Adrenal gland (tissue), 12 donors: ENCODE data around the gene CLIP4. TPM values are rescaled to one million over a fixed set of nuclear protein-coding genes. Genes with fewer than 3 reads are reported as not detected.
"Not testable (repeated sequence)": the region's sequence is repeated elsewhere in the genome, so short reads cannot be mapped to it uniquely, and the experiment has no call there.

Source experiments
- DNase-seq, 7 donors: peaks; one replicate each; pipeline ENCODE4 v3.0.0-alpha.2; 2019 to 2020
- H3K27ac ChIP-seq, 5 donors: fragments of 200-600 bp; sonication (generic) in 4 of 5; 1 replicate in 3 of 5; 2 replicates in 2 of 5; pipeline versions ENCODE4 v1.5.1 to v1.8.0; 2016 to 2020; ENCODE audit warnings: mild to moderate bottlenecking in 1 of 5
- H3K27me3 ChIP-seq: fragments of 200-600 bp; 2 replicates; pipeline ENCODE4 v1.8.0; 2021
- H3K36me3 ChIP-seq, 2 donors: fragments of 200-600 bp; replicated peaks in 1 of 2; 1 replicate in 1 of 2; 2 replicates in 1 of 2; pipeline versions ENCODE4 v1.5.1 to v1.8.0; 2018 to 2022
- H3K4me1 ChIP-seq, 2 donors: fragments of 200-600 bp; replicated peaks in 1 of 2; 1 replicate in 1 of 2; 2 replicates in 1 of 2; pipeline versions ENCODE4 v1.5.1 to v1.8.0; 2018 to 2021
- H3K4me3 ChIP-seq, 4 donors: fragments of 200-600 bp; sonication (generic) in 3 of 4; one replicate each; pipeline ENCODE4 v1.5.1; 2016 to 2018
- H3K9me3 ChIP-seq, 3 donors: fragments of 200-600 bp; sonication (generic) in 1 of 3; replicated peaks in 1 of 3; 1 replicate in 2 of 3; 2 replicates in 1 of 3; pipeline versions ENCODE4 v1.5.1 to v1.8.0; 2016 to 2021
- POLR2A ChIP-seq, 2 donors: fragments of 450-650 bp; IDR thresholded peaks; one replicate each; pipeline ENCODE4 v1.6.1; 2017; ENCODE audit warnings: antibody characterized with exemption in 2 of 2, mild to moderate bottlenecking in 2 of 2, moderate library complexity in 1 of 2
- WGBS, 4 donors: extraction: QIAGEN DNeasy Blood & Tissue Kit in 2 of 4; methylation state at CpG; one replicate each; pipeline versions ENCODE4 v1.1.5 to v1.1.7; 2013 to 2017; 5-methylcytosine and 5-hydroxymethylcytosine counted together
- intact Hi-C, 2 donors: fragments of 100-400 bp; cut with DNase I; formaldehyde crosslinking; loops; one replicate each; pipeline versions ENCODE4 v1.14.1 to v1.15.0; 2022 to 2023
- polyA plus RNA-seq, 3 donors: library from polyadenylated mRNA; stranded (reverse); fragments of 200-250 nt in 2 of 3; fragments of 350-450 nt in 1 of 3; fragmentation: Illumina TruSeq in 1 of 3; extraction: RNeasy Lipid Tissue Mini Kit (QIAGEN cat#74804) in 1 of 3; gene quantifications; one replicate each; pipeline ENCODE4 v1.2.3, GENCODE V29; 2013 to 2014
- total RNA-seq, 9 donors: library from RNA; depleted of rRNA in 4 of 9; stranded (reverse); fragments of >200 nt in 4 of 9; fragments of 120-200 nt in 1 of 9; fragmentation: NEBNext Ultra II Directional in 1 of 9; extraction: Animal tissue kit (Norgen Biotek cat#: 25700) in 1 of 9; gene quantifications; one replicate each; pipeline versions ENCODE4 v1.1.0 to v1.2.4, GENCODE V29; 2013 to 2023
- TF ChIP-seq, protein P1 (sequence below), 6 experiments: fragments of 450-650 bp in 4 of 6; fragments of 200-600 bp in 2 of 6; sonication (generic) in 1 of 6; IDR thresholded peaks; 1 replicate in 5 of 6; 2 replicates in 1 of 6; pipeline versions ENCODE4 v1.5.1 to v1.8.0; 2016 to 2021; ENCODE audit warnings: antibody characterized with exemption in 6 of 6, mild to moderate bottlenecking in 2 of 6, moderate library complexity in 1 of 6
- donor health status: healthy with polysubstance abuse.
- donor health status: Bipolar disorder and iron deficiency.
- donor health status: DM: yes; HTN: yes; CAD: no.
- donor health status: DM: no; HTN: no; CAD: no.
- donor health status: DM: no; HTN: no; CAD: no.
- donor health status: DM: yes; HTN: yes; CAD: no.

Gene CLIP4
- total and polyA plus RNA-seq, 12 donors, result 6.1 to 30.5 (median 16.6) TPM

DNA sequence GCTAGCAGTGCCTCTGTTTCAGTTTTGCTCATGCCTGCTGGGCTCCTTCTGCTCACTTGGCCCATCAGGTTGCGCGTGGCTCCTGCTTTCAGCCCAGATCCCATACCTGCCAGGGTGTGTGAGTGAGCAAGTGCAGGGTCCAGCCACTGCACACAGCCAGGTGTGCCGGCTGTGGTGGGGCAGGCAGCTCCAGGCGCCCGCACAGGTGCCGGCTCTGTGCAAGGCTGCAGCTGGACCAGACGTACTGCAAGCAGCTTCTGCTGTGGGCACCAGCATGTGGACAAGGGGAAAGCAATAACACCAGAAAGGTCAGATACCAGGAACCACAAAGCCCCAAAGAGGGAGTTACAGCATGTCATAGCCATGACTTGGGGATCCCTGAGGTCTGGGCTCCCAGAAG, 35.3 kb upstream of the CLIP4 start:
- no peak overlapping the region for H3K27ac ChIP-seq
- H3K36me3 ChIP-seq, result no peaks in the 10 kb centered on the region
- 88 to 97% (median 95%) methylated on average over 6 to 7 of the region's 7 CpGs for WGBS, 4 donors
- no peaks in the 10 kb centered on the region for H3K27me3 ChIP-seq
- no peak for TF ChIP-seq POLR2A (IDR thresholded peaks at IDR 0.05)
- TF ChIP-seq, protein P1, sequence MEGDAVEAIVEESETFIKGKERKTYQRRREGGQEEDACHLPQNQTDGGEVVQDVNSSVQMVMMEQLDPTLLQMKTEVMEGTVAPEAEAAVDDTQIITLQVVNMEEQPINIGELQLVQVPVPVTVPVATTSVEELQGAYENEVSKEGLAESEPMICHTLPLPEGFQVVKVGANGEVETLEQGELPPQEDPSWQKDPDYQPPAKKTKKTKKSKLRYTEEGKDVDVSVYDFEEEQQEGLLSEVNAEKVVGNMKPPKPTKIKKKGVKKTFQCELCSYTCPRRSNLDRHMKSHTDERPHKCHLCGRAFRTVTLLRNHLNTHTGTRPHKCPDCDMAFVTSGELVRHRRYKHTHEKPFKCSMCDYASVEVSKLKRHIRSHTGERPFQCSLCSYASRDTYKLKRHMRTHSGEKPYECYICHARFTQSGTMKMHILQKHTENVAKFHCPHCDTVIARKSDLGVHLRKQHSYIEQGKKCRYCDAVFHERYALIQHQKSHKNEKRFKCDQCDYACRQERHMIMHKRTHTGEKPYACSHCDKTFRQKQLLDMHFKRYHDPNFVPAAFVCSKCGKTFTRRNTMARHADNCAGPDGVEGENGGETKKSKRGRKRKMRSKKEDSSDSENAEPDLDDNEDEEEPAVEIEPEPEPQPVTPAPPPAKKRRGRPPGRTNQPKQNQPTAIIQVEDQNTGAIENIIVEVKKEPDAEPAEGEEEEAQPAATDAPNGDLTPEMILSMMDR (IDR thresholded peaks at IDR 0.05), result no peak
- intact Hi-C loops, result no loop called here
- DNase-seq, result peak in 1 of 7 donors; percentile 24
- no peak overlapping the region for H3K4me3 ChIP-seq
- no peaks in the 10 kb centered on the region for H3K9me3 ChIP-seq
- H3K4me1 ChIP-seq, result no peaks in the 10 kb centered on the region

DNA sequence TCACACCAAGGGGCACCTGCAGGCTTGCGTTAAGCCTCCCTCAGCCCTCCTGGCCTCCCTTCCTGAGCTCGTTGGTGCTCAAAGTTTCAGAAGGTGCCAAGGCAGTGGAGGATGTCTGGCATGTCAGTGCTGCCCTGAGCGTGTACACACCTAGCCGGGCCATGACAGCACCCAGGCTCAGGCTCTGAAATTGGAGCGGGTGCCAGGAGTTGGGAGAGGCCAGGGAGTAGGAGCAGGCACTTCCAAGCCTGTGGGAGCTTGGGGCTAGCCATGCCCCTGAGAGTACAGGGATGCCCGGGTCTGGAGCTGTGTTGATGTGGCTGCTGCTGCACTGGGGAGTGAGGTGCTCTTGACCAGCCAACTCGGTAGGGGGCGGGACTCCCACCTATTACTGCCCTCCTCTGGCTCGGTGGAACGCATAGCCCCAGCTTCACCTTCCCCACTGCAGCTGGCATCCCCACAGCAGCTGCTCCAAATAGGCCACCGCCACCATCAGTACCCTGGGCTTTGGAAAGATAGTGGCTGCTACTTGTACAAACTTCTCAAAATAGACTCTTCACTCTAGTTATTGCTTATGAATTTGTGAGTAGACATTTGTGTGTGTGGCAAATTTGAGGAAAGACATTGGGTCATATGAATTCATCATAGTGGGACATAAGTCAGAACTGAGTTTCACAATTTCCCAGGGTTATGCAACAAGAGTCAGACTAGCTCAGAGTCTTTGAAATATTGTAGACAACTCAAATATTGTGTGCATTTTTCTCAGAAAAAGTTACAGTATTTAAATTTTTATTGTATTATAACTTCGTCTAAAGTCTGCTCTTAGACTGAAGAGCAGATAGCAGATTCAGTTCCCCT, 34.1 kb upstream of the CLIP4 start:
- peak overlapping the region in 1 of 5 donors; percentile 65 for H3K27ac ChIP-seq
- WGBS, 4 donors, result 80 to 84% (median 83%) methylated on average over 7 to 12 of the region's 12 CpGs
- H3K4me1 ChIP-seq, result no peaks in the 10 kb centered on the region
- H3K27me3 ChIP-seq, result no peaks in the 10 kb centered on the region
- no peak for TF ChIP-seq POLR2A (IDR thresholded peaks at IDR 0.05)
- TF ChIP-seq, protein P1 (IDR thresholded peaks at IDR 0.05), result no peak
- H3K4me3 ChIP-seq, result no peak overlapping the region
- no peaks in the 10 kb centered on the region for H3K9me3 ChIP-seq
- peak in 1 of 7 donors; percentile 35 for DNase-seq
- no peaks in the 10 kb centered on the region for H3K36me3 ChIP-seq
- intact Hi-C loops, result no loop called here

DNA sequence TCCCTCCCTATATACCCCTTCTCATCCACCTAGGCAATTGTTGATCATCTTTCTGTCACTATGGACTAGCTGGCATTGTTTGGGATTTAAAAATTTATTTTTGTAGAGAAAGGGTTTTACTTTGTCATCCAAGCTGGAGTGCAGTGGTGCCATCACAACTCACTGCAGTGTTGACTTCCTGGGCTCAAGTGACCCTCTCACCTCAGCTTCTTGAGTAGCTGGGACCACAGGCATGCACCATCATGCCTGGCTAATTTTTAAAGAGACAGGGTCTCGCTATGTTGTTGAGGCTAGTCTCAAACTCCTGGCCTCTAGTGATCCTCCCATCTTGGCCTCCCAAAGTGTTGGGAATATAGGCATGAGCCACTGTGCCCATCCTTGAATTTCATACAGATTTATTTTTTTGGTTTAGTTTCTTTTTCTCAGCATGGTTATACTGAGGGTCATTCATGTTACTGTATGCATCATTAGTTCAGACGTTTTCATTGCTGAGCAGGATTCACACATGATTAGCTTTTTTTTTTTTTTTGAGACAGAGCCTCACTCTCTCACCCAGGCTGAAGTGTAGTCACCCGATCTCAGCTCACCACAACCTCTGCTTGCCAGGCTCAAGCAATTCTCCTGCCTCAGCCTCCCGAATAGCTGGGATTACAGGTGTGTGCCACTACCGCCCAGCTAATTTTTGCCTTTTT, 32.3 kb upstream of the CLIP4 start:
- Histone ChIP-seq H3K27ac (no peak overlapping the region), H3K27me3 (no peaks in the 10 kb centered on the region), H3K4me1 (no peaks in the 10 kb centered on the region), H3K36me3 (no peaks in the 10 kb centered on the region), H3K9me3 (no peaks in the 10 kb centered on the region), H3K4me3 (no peak overlapping the region)
- peak in 1 of 7 donors; percentile 5 for DNase-seq
- intact Hi-C loops, result no loop called here
- TF ChIP-seq, protein P1 (IDR thresholded peaks at IDR 0.05), result no peak
- TF ChIP-seq POLR2A (IDR thresholded peaks at IDR 0.05), result no peak
- 73 to 87% (median 79%) methylated on average over 5 of the region's 5 CpGs for WGBS, 4 donors

DNA sequence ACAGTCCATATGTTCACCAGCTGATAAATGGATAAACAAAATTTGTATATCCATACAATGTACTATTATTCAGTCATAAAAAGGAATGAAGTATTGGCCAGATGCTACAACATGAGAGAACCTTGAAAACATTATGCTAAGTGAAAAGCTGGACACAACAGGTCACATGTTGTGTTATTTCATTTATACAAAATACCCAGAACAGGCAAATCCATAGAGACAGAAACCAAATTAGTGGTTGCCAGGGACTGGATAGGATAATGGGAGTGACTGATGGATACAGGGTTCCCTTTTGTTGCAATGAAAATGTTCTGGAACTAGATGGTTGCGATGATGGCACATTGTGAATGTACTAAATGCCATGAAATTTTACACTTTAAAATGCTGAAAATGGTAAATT, 30.7 kb upstream of the CLIP4 start:
- 85 to 95% (median 93%) methylated on average over 1 of the region's 1 CpG for WGBS, 4 donors
- TF ChIP-seq, protein P1 (IDR thresholded peaks at IDR 0.05), result no peak
- no peak for TF ChIP-seq POLR2A (IDR thresholded peaks at IDR 0.05)
- no peak for DNase-seq
- no peak overlapping the region for H3K27ac ChIP-seq
- H3K4me1 ChIP-seq, result no peaks in the 10 kb centered on the region
- H3K4me3 ChIP-seq, result no peak overlapping the region
- no peaks in the 10 kb centered on the region for H3K9me3 ChIP-seq
- no peaks in the 10 kb centered on the region for H3K36me3 ChIP-seq
- no peaks in the 10 kb centered on the region for H3K27me3 ChIP-seq
- intact Hi-C loops, result no loop called here

DNA sequence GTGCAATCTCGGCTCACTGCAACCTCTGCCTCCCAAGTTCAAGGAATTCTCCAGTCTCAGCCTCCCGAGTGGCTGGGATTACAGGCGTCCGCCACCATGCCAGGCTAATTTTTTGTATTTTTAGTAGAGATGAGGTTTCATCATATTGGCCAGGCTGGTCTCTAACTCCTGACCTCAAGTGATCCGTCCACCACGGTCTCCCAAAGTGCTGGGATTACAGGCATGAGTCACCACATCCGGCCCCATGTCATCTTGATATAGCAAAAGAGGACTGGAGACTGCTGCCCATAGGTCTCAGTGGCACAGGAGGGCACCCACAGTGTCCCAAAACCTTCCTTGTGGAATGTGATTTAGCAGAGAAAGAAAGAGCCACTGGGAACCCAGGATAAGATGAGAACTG, 24.9 kb upstream of the CLIP4 start:
- DNase-seq, H3K4me3 ChIP-seq, intact Hi-C loops: not testable (repeated sequence)

More for the DNA sequence above, 24.9 kb upstream of the CLIP4 start:
- H3K9me3 ChIP-seq, H3K4me1 ChIP-seq, H3K36me3 ChIP-seq, H3K27me3 ChIP-seq, H3K27ac ChIP-seq: not testable (repeated sequence)
- 74 to 86% (median 82%) methylated on average over 7 of the region's 7 CpGs for WGBS, 4 donors
